ENCODE measurements around the gene EPS15. TPM values are rescaled to one million over a fixed set of nuclear protein-coding genes. Genes with fewer than 3 reads are reported as not detected.
A peak's percentile ranks its signal among the peaks of the same experiment; 100 is the strongest.

EPS15 gene
- total and polyA plus RNA-seq, 2 of the 8 experiments (the other 6 are each of a cell fraction or from before 2014, with no cell fraction given): 15.9 to 57.2 TPM

GRCh38 chr1:51421964-51422363, 97.1 kb downstream of the EPS15 start (continued):
- TF ChIP-seq SRF (IDR thresholded peaks at IDR 0.05; ENCODE audit: low read depth, low read length): no peak
- no peak for TF ChIP-seq RAD21 (IDR thresholded peaks at IDR 0.05 in 1 of 2, conservative IDR thresholded peaks at IDR 0.05 in 1 of 2; ENCODE audit: low read depth in 2 of 2, low read length in 2 of 2)
- no peak for TF ChIP-seq E2F6 (IDR thresholded peaks at IDR 0.05)
- TF ChIP-seq SIX5 (IDR thresholded peaks at IDR 0.05; ENCODE audit: low read depth, low read length): peak; percentile 51
- no peak for TF ChIP-seq TAF1 (IDR thresholded peaks at IDR 0.05; ENCODE audit: low read depth, low read length)
- no peak for TF ChIP-seq SAP30 (IDR thresholded peaks at IDR 0.05; ENCODE audit: insufficient read depth, insufficient replicate concordance, low read length)
- TF ChIP-seq RXRA (IDR thresholded peaks at IDR 0.05; ENCODE audit: insufficient read depth, low read depth, low read length): no peak
- TF ChIP-seq POLR2A (IDR thresholded peaks at IDR 0.05; ENCODE audit: control extremely low read depth in 1 of 2, low read depth in 2 of 2, low read length in 2 of 2): no peak
- peak; percentile 71; the same call in 1 of the 2 replicates for TF ChIP-seq SP1 (IDR thresholded peaks at IDR 0.05; ENCODE audit: low read depth, low read length)
- no peak for TF ChIP-seq HDAC2 (IDR thresholded peaks at IDR 0.05; ENCODE audit: borderline replicate concordance in 1 of 2, low read depth in 2 of 2, low read length in 2 of 2)

Data from H1 (cell line).